HUES6 (cell line): Measurements from ENCODE around the gene SLK.

Experiments used
- H3K27ac ChIP-seq: 2 replicates; pipeline ENCODE4 v1.7.0; 2013; ENCODE audit warnings: low read depth, mild to moderate bottlenecking, low read length, inconsistent platforms
- H3K27me3 ChIP-seq: 2 replicates; pipeline ENCODE4 v1.6.1; 2013; ENCODE audit warnings: low read length; ENCODE audit not compliant: control insufficient read depth, insufficient read depth
- H3K36me3 ChIP-seq: 2 replicates; pipeline ENCODE4 v1.6.1; 2013; ENCODE audit warnings: low read length; ENCODE audit not compliant: control insufficient read depth, insufficient read depth
- H3K4me1 ChIP-seq: 2 replicates; pipeline ENCODE4 v1.6.1; 2013; ENCODE audit warnings: low read length; ENCODE audit not compliant: control insufficient read depth, insufficient read depth
- H3K4me3 ChIP-seq: 2 replicates; pipeline ENCODE4 v1.5.1; 2013; ENCODE audit warnings: low read depth, low read length
- H3K9ac ChIP-seq: one replicate; pipeline ENCODE4 v1.6.1; 2013; ENCODE audit warnings: mild to moderate bottlenecking, low read length
- H3K9me3 ChIP-seq: 2 replicates; pipeline ENCODE4 v1.6.1; 2013; ENCODE audit warnings: low read depth, low read length; ENCODE audit not compliant: control insufficient read depth, insufficient read depth

Gene SLK

DNA sequence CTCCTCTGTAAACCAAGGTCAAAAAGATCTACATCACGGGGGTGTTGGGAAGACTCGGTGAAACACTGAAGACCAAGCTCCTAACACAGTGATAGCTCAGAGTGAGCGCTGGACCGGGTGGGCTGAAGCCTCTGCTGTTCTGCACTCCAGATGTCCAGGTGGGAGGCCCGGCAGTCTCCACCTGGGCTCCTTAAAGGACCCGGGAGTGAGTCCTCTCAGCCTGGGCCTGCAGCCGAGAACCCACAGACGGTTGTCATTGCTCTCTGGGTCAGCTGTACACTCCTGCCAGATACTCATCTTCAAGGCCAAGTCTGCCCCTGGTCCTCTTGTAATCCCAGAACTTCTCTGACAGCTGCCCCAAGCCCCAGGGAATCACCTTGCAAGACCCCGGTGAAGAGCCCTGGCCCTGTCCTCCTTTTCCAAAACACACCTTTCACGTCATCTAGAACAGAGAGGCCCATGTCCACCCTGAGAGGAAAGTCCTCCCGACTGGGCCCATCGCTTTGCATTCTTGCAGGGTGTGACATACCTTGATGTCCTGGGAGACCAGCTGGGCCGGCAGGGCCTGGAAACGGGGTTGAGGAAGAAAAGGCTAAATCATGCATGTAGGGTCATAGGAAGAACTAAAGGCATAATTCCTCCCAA is 75.1 kb downstream of the SLK start:
- no peak overlapping the region for H3K27ac ChIP-seq
- no peaks in the 10 kb centered on the region for H3K36me3 ChIP-seq
- H3K9ac ChIP-seq: no peak overlapping the region
- peaks cover 6% of the 10 kb centered on the region for H3K4me1 ChIP-seq
- no peak overlapping the region for H3K4me3 ChIP-seq
- H3K9me3 ChIP-seq: no peaks in the 10 kb centered on the region
- no peaks in the 10 kb centered on the region for H3K27me3 ChIP-seq

DNA sequence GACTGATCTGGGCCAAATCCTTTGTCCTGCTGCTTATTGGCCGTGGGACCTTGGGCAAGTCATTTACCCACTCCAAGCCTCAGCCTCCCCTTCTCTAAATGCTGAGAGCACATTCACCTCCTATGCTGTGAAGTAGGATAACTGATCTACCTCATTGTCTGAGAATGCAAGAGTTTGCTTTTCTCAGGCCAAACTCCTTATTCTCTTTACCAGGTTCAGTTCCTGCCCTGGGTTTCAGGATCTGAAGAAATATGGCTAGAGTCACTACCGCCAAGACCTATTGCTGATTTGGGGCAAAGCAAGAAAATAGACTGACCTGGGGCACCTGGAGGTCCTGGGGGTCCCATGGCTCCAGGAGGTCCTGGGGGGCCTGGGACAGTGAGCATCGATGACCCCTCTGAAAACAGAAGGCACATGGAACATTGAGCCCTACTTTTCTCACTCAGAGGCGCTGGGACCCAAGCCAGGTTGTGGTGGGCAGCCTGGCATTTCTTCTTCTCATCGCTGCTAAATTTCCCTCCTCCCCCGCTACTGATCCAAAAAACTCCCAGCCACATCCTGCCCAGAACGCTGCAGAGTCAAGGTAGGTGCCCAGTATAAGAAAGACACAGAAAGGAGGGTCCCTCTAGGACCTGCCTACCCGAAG is 76.4 kb downstream of the SLK start:
- no peak overlapping the region for H3K9ac ChIP-seq
- no peaks in the 10 kb centered on the region for H3K27me3 ChIP-seq
- H3K27ac ChIP-seq: no peak overlapping the region
- H3K4me3 ChIP-seq: no peak overlapping the region
- peaks cover 6% of the 10 kb centered on the region for H3K4me1 ChIP-seq
- H3K36me3 ChIP-seq: no peaks in the 10 kb centered on the region
- H3K9me3 ChIP-seq: no peaks in the 10 kb centered on the region

GRCh38 chr10:104043854-104044253 is 76.9 kb downstream of the SLK start:
- H3K9me3 ChIP-seq: no peaks in the 10 kb centered on the region
- peaks cover 6% of the 10 kb centered on the region for H3K4me1 ChIP-seq
- H3K27me3 ChIP-seq: no peaks in the 10 kb centered on the region
- H3K4me3 ChIP-seq: no peak overlapping the region
- no peak overlapping the region for H3K27ac ChIP-seq
- no peaks in the 10 kb centered on the region for H3K36me3 ChIP-seq
- H3K9ac ChIP-seq: no peak overlapping the region

DNA sequence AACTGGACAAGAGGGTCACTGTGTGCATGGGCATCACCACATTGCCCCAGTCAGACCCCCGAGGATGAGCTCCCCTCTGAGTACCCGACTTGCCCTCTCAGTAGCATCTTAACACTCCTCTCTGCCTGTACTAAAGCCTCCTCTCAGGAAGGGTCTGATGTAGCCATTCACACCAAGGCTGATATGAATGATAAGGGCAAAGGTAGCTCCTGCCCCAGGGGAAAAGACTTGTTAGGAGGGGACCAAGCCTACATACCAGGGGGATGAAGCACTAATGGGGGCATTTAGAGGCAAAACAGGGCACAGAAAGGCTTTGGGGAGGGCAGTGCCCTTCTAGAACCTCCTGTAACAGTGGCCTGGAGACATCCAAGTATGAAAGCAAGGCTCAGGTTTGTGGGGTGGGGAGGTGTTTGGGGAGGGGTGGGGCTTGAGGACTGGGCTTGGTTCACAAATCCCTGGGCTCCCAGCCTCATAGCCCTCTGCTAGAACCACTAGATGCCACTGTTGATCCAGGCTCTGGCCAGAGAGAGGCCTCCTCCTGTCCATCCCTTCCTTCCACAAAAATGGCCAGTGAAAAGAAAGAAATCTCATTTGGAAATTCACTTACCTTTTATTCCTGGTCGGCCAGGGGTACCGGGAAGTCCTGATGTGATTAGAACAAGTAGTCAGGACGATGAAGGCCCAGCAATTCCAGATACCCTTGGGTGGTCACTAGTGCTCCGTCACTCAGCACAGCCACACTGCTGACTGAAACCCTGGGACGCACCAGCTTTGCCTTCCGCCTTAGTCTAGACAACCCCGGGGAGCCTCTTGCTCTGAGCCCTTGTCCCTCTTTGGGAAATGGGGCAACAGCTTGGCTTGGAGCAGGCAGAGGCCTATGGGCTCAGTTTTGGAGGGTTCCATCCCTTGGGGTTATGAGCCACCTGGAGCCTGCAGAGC is 78.5 kb downstream of the SLK start:
- no peaks in the 10 kb centered on the region for H3K9me3 ChIP-seq
- no peaks in the 10 kb centered on the region for H3K36me3 ChIP-seq

GRCh38 chr10:104046651-104047050 is 79.7 kb downstream of the SLK start:
- Histone ChIP-seq H3K4me1 (peaks cover 6% of the 10 kb centered on the region), H3K9ac (no peak overlapping the region), H3K27me3 (no peaks in the 10 kb centered on the region), H3K4me3 (no peak overlapping the region), H3K36me3 (no peaks in the 10 kb centered on the region), H3K9me3 (no peaks in the 10 kb centered on the region), H3K27ac (no peak overlapping the region)

More for the DNA sequence above, 78.5 kb downstream of the SLK start:
- H3K27me3 ChIP-seq: no peaks in the 10 kb centered on the region
- peaks cover 6% of the 10 kb centered on the region for H3K4me1 ChIP-seq
- no peak overlapping the region for H3K4me3 ChIP-seq
- no peak overlapping the region for H3K27ac ChIP-seq
- H3K9ac ChIP-seq: no peak overlapping the region

- Histone ChIP-seq H3K36me3 (no peaks in the 10 kb centered on the region), H3K27ac (no peak overlapping the region), H3K9ac (no peak overlapping the region), H3K27me3 (no peaks in the 10 kb centered on the region), H3K9me3 (no peaks in the 10 kb centered on the region), H3K4me1 (peaks cover 6% of the 10 kb centered on the region), H3K4me3 (no peak overlapping the region)
Measured at GRCh38 chr10:104049504-104050250, 82.7 kb downstream of the SLK start.

DNA sequence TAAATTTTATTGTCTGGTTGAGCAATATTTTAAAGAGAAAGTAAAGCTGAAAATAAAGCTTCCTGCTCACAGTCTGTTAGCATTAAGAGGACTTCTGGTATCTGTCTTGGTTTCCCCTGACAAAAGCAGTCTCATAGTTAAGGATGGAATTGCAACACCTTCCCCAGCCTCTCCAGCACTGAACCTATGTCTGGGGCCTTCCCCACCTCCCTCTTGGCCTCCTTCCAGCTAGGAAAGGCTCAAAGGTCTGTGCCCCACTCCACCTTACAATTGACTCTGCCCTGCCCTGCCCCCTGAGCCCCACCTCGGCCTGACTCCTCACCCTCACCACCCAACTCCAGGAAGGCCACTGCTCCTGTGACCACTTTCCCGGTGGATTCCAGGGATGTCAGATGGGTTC is 85.5 kb downstream of the SLK start:
- Histone ChIP-seq H3K9me3 (no peaks in the 10 kb centered on the region), H3K9ac (no peak overlapping the region), H3K4me1 (peaks cover 4% of the 10 kb centered on the region), H3K36me3 (no peaks in the 10 kb centered on the region), H3K27ac (no peak overlapping the region), H3K27me3 (no peaks in the 10 kb centered on the region), H3K4me3 (no peak overlapping the region)

DNA sequence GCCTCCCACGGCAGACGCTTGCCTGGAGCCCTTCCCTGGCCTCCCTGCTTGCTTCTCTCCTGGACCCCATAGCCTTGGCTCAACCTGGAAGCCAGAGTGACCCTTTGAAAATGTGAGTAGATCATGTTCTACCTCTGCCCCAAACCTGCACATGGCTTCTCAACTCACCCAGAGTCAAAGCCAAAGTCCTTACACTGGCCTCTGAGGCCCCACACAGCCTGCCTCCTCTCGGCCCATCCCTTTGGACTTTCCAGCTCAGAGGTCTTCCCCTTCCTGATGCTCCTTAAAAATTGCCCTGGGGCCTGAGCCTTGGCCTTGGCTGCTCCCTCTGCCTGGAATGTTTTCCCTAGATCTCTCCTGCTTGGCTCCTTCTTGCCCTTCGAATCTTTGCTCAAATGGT is 86.3 kb downstream of the SLK start:
- no peaks in the 10 kb centered on the region for H3K9me3 ChIP-seq
- H3K4me3 ChIP-seq: no peak overlapping the region
- no peak overlapping the region for H3K9ac ChIP-seq
- H3K4me1 ChIP-seq: peaks cover 12% of the 10 kb centered on the region
- no peaks in the 10 kb centered on the region for H3K27me3 ChIP-seq
- no peaks in the 10 kb centered on the region for H3K36me3 ChIP-seq
- no peak overlapping the region for H3K27ac ChIP-seq

DNA sequence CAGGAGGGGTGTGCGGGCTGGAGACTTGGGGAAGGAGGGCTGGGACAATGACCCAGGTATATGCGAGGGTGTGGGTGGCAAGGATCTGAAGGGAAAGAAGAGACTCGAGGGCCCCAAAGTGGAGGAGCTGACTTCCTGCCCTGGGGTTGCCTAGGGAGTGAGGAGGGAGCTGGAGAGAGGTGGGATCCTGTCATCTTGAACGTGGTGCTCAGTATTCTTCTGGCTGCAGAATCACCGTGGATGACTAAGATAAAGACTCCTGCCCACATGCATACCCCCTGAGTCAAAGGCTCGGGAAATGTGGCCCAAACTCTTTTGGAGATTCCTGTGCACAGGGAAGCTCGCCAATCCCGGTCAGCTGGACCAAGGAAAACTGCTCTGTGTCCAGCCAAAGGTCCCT is 87.5 kb downstream of the SLK start:
- Histone ChIP-seq H3K4me3 (no peak overlapping the region), H3K27ac (no peak overlapping the region), H3K27me3 (no peaks in the 10 kb centered on the region)

DNA sequence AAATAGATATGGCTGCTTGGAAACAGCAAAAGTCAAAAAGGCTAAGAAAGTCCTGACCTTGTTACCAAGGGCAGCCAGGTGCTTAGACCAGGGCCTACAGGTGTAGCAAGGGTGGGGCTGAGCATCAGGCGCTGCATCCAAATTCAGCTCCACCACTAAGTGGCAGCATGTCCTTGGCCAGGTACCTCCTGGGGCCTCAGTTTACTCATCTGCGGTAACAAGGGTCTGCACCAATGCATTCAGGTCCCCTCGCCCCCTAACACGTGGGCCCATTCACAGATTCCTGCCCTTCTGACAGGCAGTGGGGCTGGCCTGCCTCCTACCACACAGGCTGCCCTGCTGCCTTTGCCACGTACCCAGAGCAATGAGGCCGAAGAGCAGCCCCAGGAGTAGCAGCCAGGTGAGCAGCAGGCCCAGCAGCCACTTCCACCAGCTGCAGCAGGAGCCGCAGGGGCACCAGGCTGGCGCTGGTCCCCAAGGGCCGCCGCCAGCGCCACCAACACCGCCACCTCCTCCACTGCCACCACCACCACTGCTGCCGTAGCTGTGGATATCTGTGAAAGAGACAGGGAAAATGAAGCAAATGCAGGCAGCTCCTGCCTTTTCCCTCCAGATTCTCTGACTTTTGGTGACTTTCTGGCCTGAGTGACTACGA is 89.8 kb downstream of the SLK start:
- Histone ChIP-seq H3K9ac (no peak overlapping the region), H3K9me3 (no peaks in the 10 kb centered on the region), H3K4me1 (peaks cover 28% of the 10 kb centered on the region), H3K27me3 (no peaks in the 10 kb centered on the region), H3K27ac (no peak overlapping the region), H3K36me3 (no peaks in the 10 kb centered on the region), H3K4me3 (no peak overlapping the region)

More for the DNA sequence above, 87.5 kb downstream of the SLK start:
- no peaks in the 10 kb centered on the region for H3K36me3 ChIP-seq
- peaks cover 20% of the 10 kb centered on the region for H3K4me1 ChIP-seq
- no peaks in the 10 kb centered on the region for H3K9me3 ChIP-seq
- H3K9ac ChIP-seq: no peak overlapping the region
